ENCODE results near the gene EP400. TPM values are rescaled to one million over a fixed set of nuclear protein-coding genes. Genes with fewer than 3 reads are reported as not detected.

EP400 gene
- total RNA-seq, 1 experiment from 2014 or later = 61.7 TPM

DNA sequence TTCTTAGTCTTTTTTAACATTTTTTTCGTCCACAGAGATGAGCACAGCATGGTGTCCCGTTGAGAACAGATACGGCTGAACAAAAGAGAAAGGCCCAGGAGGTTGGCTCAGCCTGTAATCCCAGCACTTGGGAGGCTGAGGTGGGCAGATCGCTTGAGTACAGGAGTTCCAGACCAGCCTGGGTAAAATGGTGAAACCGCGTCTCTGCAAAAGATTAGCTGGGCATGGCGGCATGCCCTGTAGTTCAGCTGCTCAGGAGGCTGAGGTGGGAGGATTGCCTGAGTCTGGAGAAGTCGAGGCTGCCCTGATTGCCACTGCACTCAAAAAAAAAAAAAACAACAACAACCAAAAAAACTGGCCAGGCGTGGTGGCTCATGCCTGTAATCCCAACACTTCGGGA is 5.9 kb upstream of the EP400 start:
- DNase-seq = peak; percentile 11
- WGBS (ENCODE audit: extremely low coverage, insufficient read length, low lambda C conversion rate) = no CpG with 5 or more reads among the region's 10 CpGs
- H3K4me2 ChIP-seq (ENCODE audit: insufficient read depth, insufficient read length, low read length) = no peak overlapping the region
- H3K79me1 ChIP-seq (ENCODE audit: insufficient read depth, low read depth, low read length, poor library complexity, severe bottlenecking) = no peaks in the 10 kb centered on the region
- H2BK15ac ChIP-seq (ENCODE audit: low read depth, low read length) = no peak overlapping the region
- H2BK20ac ChIP-seq (ENCODE audit: low read depth, low read length, poor library complexity, severe bottlenecking) = no peak overlapping the region
- no peaks in the 10 kb centered on the region for H3K9me3 ChIP-seq (ENCODE audit: control insufficient read depth, low read depth, low read length)
- H2AFZ ChIP-seq (ENCODE audit: low read length) = no peak overlapping the region
- H3T11ph ChIP-seq (ENCODE audit: low read length) = no peak overlapping the region
- H3K4me1 ChIP-seq (ENCODE audit: insufficient read depth, low read length) = peaks cover 4% of the 10 kb centered on the region; the same call in 1 of the 2 replicates
- Mint-ChIP-seq H3K27ac (0 out of 7 replicates have a peak overlapping the region, but pooled peaks of 1 of the 3 experiments have one; percentile 55), H3K27me3 (ENCODE audit: low read depth) (peaks cover 1% of the 10 kb centered on the region; the same call in 1 of the 2 replicates), H3K9me3 (no peaks in the 10 kb centered on the region), H3K36me3 (ENCODE audit: insufficient read depth in 1 of 3, low read depth in 3 of 3) (peaks cover 38 to 69% (median 55%) of the 10 kb centered on the region in 3 experiments; a peak in 6 of 7 replicates), H3K4me3 (no peak overlapping the region), H3K4me1 (peaks cover 3 to 8% of the 10 kb centered on the region in 2 experiments)
- no peak overlapping the region for H3K14ac ChIP-seq (ENCODE audit: insufficient read depth, low read length)
- H4K20me1 ChIP-seq (ENCODE audit: control insufficient read depth, insufficient read depth, insufficient read length) = no peaks in the 10 kb centered on the region
- H3K4ac ChIP-seq (ENCODE audit: low read depth, low read length) = no peak overlapping the region
- no peak overlapping the region for H3K18ac ChIP-seq (ENCODE audit: insufficient read length, low read depth, low read length)
- H3K23me2 ChIP-seq (ENCODE audit: insufficient read length, low read depth, low read length, poor library complexity, severe bottlenecking) = no peaks in the 10 kb centered on the region
- no peak overlapping the region for H2AK5ac ChIP-seq (ENCODE audit: insufficient read length, low read length)
- H3K79me2 ChIP-seq (ENCODE audit: insufficient read depth, low read length) = no peaks in the 10 kb centered on the region
- no peaks in the 10 kb centered on the region for H3K27me3 ChIP-seq (ENCODE audit: insufficient read depth, low read length)
- H4K5ac ChIP-seq (ENCODE audit: insufficient read length, low read depth, low read length) = no peak overlapping the region
- H3K27ac ChIP-seq (ENCODE audit: insufficient read length, low read depth, low read length) = no peak overlapping the region
- no peak overlapping the region for H3K23ac ChIP-seq (ENCODE audit: insufficient read length, low read depth, low read length)
- TF ChIP-seq, protein P1, sequence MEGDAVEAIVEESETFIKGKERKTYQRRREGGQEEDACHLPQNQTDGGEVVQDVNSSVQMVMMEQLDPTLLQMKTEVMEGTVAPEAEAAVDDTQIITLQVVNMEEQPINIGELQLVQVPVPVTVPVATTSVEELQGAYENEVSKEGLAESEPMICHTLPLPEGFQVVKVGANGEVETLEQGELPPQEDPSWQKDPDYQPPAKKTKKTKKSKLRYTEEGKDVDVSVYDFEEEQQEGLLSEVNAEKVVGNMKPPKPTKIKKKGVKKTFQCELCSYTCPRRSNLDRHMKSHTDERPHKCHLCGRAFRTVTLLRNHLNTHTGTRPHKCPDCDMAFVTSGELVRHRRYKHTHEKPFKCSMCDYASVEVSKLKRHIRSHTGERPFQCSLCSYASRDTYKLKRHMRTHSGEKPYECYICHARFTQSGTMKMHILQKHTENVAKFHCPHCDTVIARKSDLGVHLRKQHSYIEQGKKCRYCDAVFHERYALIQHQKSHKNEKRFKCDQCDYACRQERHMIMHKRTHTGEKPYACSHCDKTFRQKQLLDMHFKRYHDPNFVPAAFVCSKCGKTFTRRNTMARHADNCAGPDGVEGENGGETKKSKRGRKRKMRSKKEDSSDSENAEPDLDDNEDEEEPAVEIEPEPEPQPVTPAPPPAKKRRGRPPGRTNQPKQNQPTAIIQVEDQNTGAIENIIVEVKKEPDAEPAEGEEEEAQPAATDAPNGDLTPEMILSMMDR (conservative IDR thresholded peaks at IDR 0.05) = no peak
- no peak overlapping the region for H3K56ac ChIP-seq (ENCODE audit: insufficient read length, low read depth, low read length)
- H4K91ac ChIP-seq (ENCODE audit: insufficient read length, low read depth, low read length) = no peak overlapping the region
- H2BK120ac ChIP-seq (ENCODE audit: low read depth, low read length, poor library complexity, severe bottlenecking) = no peak overlapping the region
- no peak overlapping the region for H2BK5ac ChIP-seq (ENCODE audit: insufficient read length, low read length)
- no peak overlapping the region for H4K8ac ChIP-seq (replicated peaks; ENCODE audit: insufficient read length, low read depth, low read length)
- no peak overlapping the region for H2BK12ac ChIP-seq (ENCODE audit: insufficient read length, low read depth, low read length)
- H3K9ac ChIP-seq (ENCODE audit: extremely low read depth, insufficient read length, low read length) = no peak overlapping the region
